Measurements from ENCODE around the gene INPP5K. TPM values are rescaled to one million over a fixed set of nuclear protein-coding genes. Genes with fewer than 3 reads are reported as not detected.

Gene INPP5K
- total and polyA plus RNA-seq, 8 donors = 23.6 to 51.1 (median 27.2) TPM

DNA sequence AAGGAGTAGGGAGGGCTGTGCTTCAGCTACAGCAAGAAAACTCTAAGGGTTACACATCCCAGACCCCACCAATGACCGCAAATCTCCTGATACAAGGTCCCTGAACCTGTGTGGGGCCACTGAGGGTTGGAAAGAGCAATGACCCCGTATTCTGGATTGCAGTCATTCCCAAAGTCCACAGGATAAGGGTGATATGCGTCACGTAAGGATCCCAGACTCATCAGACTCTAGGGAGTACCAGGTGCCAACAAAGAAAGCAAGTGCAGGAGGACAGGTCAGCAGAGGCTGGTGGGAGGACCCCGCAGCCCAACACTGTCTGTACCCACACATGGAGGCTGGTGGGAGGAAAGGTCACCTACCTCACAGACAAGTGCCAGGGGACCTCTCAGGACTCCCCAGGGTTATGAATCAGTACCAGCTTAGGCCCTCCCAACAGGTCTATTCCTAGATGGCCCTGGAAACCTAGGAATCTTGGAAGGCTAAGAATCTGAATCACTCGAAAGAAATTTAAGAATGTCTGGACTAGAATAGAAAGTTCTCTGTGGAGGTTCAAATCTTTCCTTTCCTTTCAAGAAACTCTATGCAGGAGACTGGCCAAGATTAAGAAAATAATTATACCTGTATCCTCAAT lies 30.0 kb upstream of the INPP5K start:
- Histone ChIP-seq H3K4me1 (no peaks in the 10 kb centered on the region), H3K36me3 (peaks cover 0 to 100% of the 10 kb centered on the region in 2 donors), H3K9me3 (no peaks in the 10 kb centered on the region), H3K4me3 (no peak overlapping the region), H3K27ac (no peak overlapping the region), H3K27me3 (no peaks in the 10 kb centered on the region)
- intact Hi-C loops (cut with DNase I) = no loop called here
- DNase-seq (no peak), ATAC-seq (no peak)
- TF ChIP-seq CTCF (IDR thresholded peaks at IDR 0.05) = no peak

DNA sequence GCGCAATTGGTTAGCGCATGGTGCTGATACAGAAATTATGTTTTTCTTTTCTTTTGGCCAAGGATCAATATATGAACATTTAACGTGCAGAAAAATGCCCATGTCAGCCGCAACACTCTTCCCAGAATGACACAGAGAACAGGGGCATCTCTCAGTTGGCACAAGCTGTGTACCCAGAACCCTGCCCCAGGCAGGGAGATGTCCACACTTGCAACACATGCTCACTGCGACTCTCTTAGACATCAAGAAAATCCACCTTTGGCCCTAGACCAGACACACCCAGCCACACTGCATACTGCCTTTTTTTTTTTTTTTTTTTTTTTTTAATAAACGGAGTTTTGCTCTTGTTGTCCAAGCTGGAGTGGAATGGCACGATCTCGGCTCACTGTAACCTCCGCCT lies 29.2 kb upstream of the INPP5K start:
- no peak overlapping the region for H3K27ac ChIP-seq
- no peak for TF ChIP-seq CTCF (IDR thresholded peaks at IDR 0.05)
- H3K4me1 ChIP-seq = no peaks in the 10 kb centered on the region
- peaks cover 0 to 100% of the 10 kb centered on the region in 2 donors for H3K36me3 ChIP-seq
- H3K4me3 ChIP-seq = no peak overlapping the region
- DNase-seq = no peak
- intact Hi-C loops (cut with DNase I) = no loop called here
- H3K9me3 ChIP-seq = no peaks in the 10 kb centered on the region
- no peaks in the 10 kb centered on the region for H3K27me3 ChIP-seq
- no peak for ATAC-seq

- Histone ChIP-seq H3K27me3 (no peaks in the 10 kb centered on the region), H3K4me1 (no peaks in the 10 kb centered on the region), H3K27ac (no peak overlapping the region), H3K36me3 (peaks cover 4 to 100% of the 10 kb centered on the region in 2 donors), H3K9me3 (no peaks in the 10 kb centered on the region), H3K4me3 (no peak overlapping the region)
- TF ChIP-seq CTCF (IDR thresholded peaks at IDR 0.05) = no peak
- intact Hi-C loops (cut with DNase I) = no loop called here
- ATAC-seq (no peak), DNase-seq (no peak)
Observed at GRCh38 chr17:1542316-1542715, 25.9 kb upstream of the INPP5K start.

GRCh38 chr17:1541367-1541904 lies 25.0 kb upstream of the INPP5K start:
- no peak overlapping the region for H3K27ac ChIP-seq
- H3K4me3 ChIP-seq = no peak overlapping the region
- TF ChIP-seq CTCF (IDR thresholded peaks at IDR 0.05) = no peak
- no peaks in the 10 kb centered on the region for H3K4me1 ChIP-seq
- no peaks in the 10 kb centered on the region for H3K27me3 ChIP-seq
- intact Hi-C loops (cut with DNase I) = no loop called here
- no peak for ATAC-seq
- H3K9me3 ChIP-seq = no peaks in the 10 kb centered on the region
- no peak for DNase-seq
- peaks cover 4 to 100% of the 10 kb centered on the region in 2 donors for H3K36me3 ChIP-seq

DNA sequence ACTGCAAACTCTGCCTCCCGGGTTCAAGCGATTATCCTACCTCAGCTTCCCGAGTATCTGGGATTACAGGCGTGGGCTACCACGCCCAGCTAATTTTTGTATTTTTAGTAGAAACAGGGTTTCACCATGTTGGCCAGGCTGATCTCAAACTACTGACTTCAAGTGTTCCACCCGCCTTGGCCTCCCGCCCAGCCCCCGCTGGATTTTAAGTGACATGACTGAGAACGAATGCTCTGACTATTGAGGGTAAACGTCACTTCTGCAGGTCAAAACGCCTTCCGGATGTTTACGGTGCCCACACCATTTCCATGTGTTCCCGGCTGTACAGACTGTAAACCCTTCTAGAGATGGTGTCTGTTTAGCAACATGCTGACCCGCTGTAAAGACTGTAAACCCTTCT lies 23.4 kb upstream of the INPP5K start:
- Histone ChIP-seq H3K27ac (no peak overlapping the region), H3K36me3 (peaks cover 4 to 98% of the 10 kb centered on the region in 2 donors), H3K4me1 (no peaks in the 10 kb centered on the region), H3K4me3 (no peak overlapping the region), H3K9me3 (no peaks in the 10 kb centered on the region), H3K27me3 (no peaks in the 10 kb centered on the region)
- DNase-seq (peak in 1 of 4 donors; percentile 38), ATAC-seq (no peak)
- TF ChIP-seq CTCF (IDR thresholded peaks at IDR 0.05) = no peak
- intact Hi-C loops (cut with DNase I) = no loop called here

Data from left lung (tissue), 10 donors.